A673 (cell line): ENCODE data around the gene DEAF1.

Source experiments
- CTCF ChIP-seq: fragments of 300-800, 200-600 bp; sonication (generic); conservative IDR thresholded peaks from 2 replicates; pipeline ENCODE4 v1.5.1; 2017; ENCODE audit warnings: low read depth, mild to moderate bottlenecking, antibody characterized with exemption, low read length, moderate library complexity, mixed read lengths
- EZH2 ChIP-seq: fragments of 200-600 bp; sonication (generic); IDR thresholded peaks from 2 replicates; pipeline ENCODE4 v1.6.1; 2017; ENCODE audit warnings: borderline replicate concordance, low read depth, mild to moderate bottlenecking, mixed read lengths, antibody characterized with exemption, low read length; ENCODE audit not compliant: poor library complexity, severe bottlenecking

GRCh38 chr11:643849-644738 is 50.9 kb downstream of the DEAF1 start:
- no peak for TF ChIP-seq CTCF
- TF ChIP-seq EZH2: no peak
